ENCODE results near the gene COPS8.

The COPS8 gene

GRCh38 chr2:237073552-237073951, 12.1 kb upstream of the COPS8 start:
- Mint-ChIP-seq H3K4me1 (no peaks in the 10 kb centered on the region), H3K4me3 (no peak overlapping the region), H3K9me3 (no peaks in the 10 kb centered on the region), H3K27ac (ENCODE audit: low read depth) (no peak overlapping the region), H3K36me3 (ENCODE audit: insufficient read depth) (peaks cover 4% of the 10 kb centered on the region), H3K27me3 (no peaks in the 10 kb centered on the region)
- DNase-seq (ENCODE audit: low spot score in 2 of 2) (no peak), ATAC-seq (replicated peaks; ENCODE audit: extremely low read depth, poor library complexity, severe bottlenecking) (no peak)

GRCh38 chr2:237074211-237074993, 11.3 kb upstream of the COPS8 start:
- no peak overlapping the region for H3K4me3 Mint-ChIP-seq
- DNase-seq (ENCODE audit: low spot score in 2 of 2) = no peak
- no peaks in the 10 kb centered on the region for H3K27me3 Mint-ChIP-seq
- no peaks in the 10 kb centered on the region for H3K4me1 Mint-ChIP-seq
- H3K9me3 Mint-ChIP-seq = no peaks in the 10 kb centered on the region
- no peak for ATAC-seq (replicated peaks; ENCODE audit: extremely low read depth, poor library complexity, severe bottlenecking)
- H3K36me3 Mint-ChIP-seq (ENCODE audit: insufficient read depth) = peaks cover 3% of the 10 kb centered on the region
- no peak overlapping the region for H3K27ac Mint-ChIP-seq (ENCODE audit: low read depth)

GRCh38 chr2:237075749-237076599, 9.7 kb upstream of the COPS8 start:
- Mint-ChIP-seq H3K9me3 (no peaks in the 10 kb centered on the region), H3K4me1 (no peaks in the 10 kb centered on the region), H3K27me3 (no peaks in the 10 kb centered on the region), H3K27ac (ENCODE audit: low read depth) (no peak overlapping the region), H3K36me3 (ENCODE audit: insufficient read depth) (peaks cover 3% of the 10 kb centered on the region), H3K4me3 (no peak overlapping the region)
- DNase-seq (ENCODE audit: low spot score in 2 of 2) = no peak
- no peak for ATAC-seq (replicated peaks; ENCODE audit: extremely low read depth, poor library complexity, severe bottlenecking)

- Mint-ChIP-seq H3K27ac (ENCODE audit: low read depth) (no peak overlapping the region), H3K4me3 (no peak overlapping the region), H3K36me3 (ENCODE audit: insufficient read depth) (peaks cover 6% of the 10 kb centered on the region), H3K4me1 (peaks cover 15% of the 10 kb centered on the region), H3K27me3 (no peaks in the 10 kb centered on the region), H3K9me3 (no peaks in the 10 kb centered on the region)
- DNase-seq (ENCODE audit: low spot score in 2 of 2) (no peak), ATAC-seq (replicated peaks; ENCODE audit: extremely low read depth, poor library complexity, severe bottlenecking) (no peak)
These were observed 4.1 kb upstream of the COPS8 start for GRCh38 chr2:237081596-237081995.

- Mint-ChIP-seq H3K27me3 (no peaks in the 10 kb centered on the region), H3K27ac (ENCODE audit: low read depth) (peak overlapping the region; percentile 31), H3K4me1 (peaks cover 15% of the 10 kb centered on the region), H3K36me3 (ENCODE audit: insufficient read depth) (peaks cover 9% of the 10 kb centered on the region), H3K4me3 (no peak overlapping the region), H3K9me3 (no peaks in the 10 kb centered on the region)
- no peak for ATAC-seq (replicated peaks; ENCODE audit: extremely low read depth, poor library complexity, severe bottlenecking)
- DNase-seq (ENCODE audit: low spot score in 2 of 2) = no peak
These were observed 2.7 kb upstream of the COPS8 start for GRCh38 chr2:237083026-237083425.

GRCh38 chr2:237084444-237084843, 1.2 kb upstream of the COPS8 start:
- no peak for DNase-seq (ENCODE audit: low spot score in 2 of 2)
- Mint-ChIP-seq H3K4me3 (peak overlapping the region; percentile 97), H3K4me1 (peaks cover 15% of the 10 kb centered on the region), H3K27ac (ENCODE audit: low read depth) (peak overlapping the region; percentile 98), H3K9me3 (no peaks in the 10 kb centered on the region), H3K27me3 (no peaks in the 10 kb centered on the region), H3K36me3 (ENCODE audit: insufficient read depth) (peaks cover 14% of the 10 kb centered on the region)
- no peak for ATAC-seq (replicated peaks; ENCODE audit: extremely low read depth, poor library complexity, severe bottlenecking)

GRCh38 chr2:237090906-237091305, 5.2 kb downstream of the COPS8 start:
- Mint-ChIP-seq H3K4me1 (peaks cover 16% of the 10 kb centered on the region), H3K9me3 (no peaks in the 10 kb centered on the region), H3K27me3 (no peaks in the 10 kb centered on the region), H3K27ac (ENCODE audit: low read depth) (no peak overlapping the region), H3K36me3 (ENCODE audit: insufficient read depth) (peaks cover 42% of the 10 kb centered on the region), H3K4me3 (no peak overlapping the region)
- no peak for ATAC-seq (replicated peaks; ENCODE audit: extremely low read depth, poor library complexity, severe bottlenecking)
- DNase-seq (ENCODE audit: low spot score in 2 of 2) = no peak

- no peak for ATAC-seq (replicated peaks; ENCODE audit: extremely low read depth, poor library complexity, severe bottlenecking)
- no peak overlapping the region for H3K4me3 Mint-ChIP-seq
- H3K27me3 Mint-ChIP-seq = no peaks in the 10 kb centered on the region
- H3K4me1 Mint-ChIP-seq = peaks cover 21% of the 10 kb centered on the region
- no peak overlapping the region for H3K27ac Mint-ChIP-seq (ENCODE audit: low read depth)
- no peak for DNase-seq (ENCODE audit: low spot score in 2 of 2)
- H3K36me3 Mint-ChIP-seq (ENCODE audit: insufficient read depth) = peaks cover 50% of the 10 kb centered on the region
- no peaks in the 10 kb centered on the region for H3K9me3 Mint-ChIP-seq
These were observed 6.2 kb downstream of the COPS8 start for GRCh38 chr2:237091779-237092436.

- Mint-ChIP-seq H3K27me3 (no peaks in the 10 kb centered on the region), H3K4me1 (peaks cover 21% of the 10 kb centered on the region), H3K4me3 (no peak overlapping the region), H3K9me3 (no peaks in the 10 kb centered on the region), H3K36me3 (ENCODE audit: insufficient read depth) (peaks cover 52% of the 10 kb centered on the region), H3K27ac (ENCODE audit: low read depth) (no peak overlapping the region)
- ATAC-seq (replicated peaks; ENCODE audit: extremely low read depth, poor library complexity, severe bottlenecking) (no peak), DNase-seq (ENCODE audit: low spot score in 2 of 2) (no peak)
These were observed 6.8 kb downstream of the COPS8 start for GRCh38 chr2:237092506-237092905.

GRCh38 chr2:237092920-237093781, 7.5 kb downstream of the COPS8 start:
- no peak for DNase-seq (ENCODE audit: low spot score in 2 of 2)
- peaks cover 54% of the 10 kb centered on the region for H3K36me3 Mint-ChIP-seq (ENCODE audit: insufficient read depth)
- H3K27ac Mint-ChIP-seq (ENCODE audit: low read depth) = no peak overlapping the region
- no peaks in the 10 kb centered on the region for H3K27me3 Mint-ChIP-seq
- ATAC-seq (replicated peaks; ENCODE audit: extremely low read depth, poor library complexity, severe bottlenecking) = no peak
- no peaks in the 10 kb centered on the region for H3K9me3 Mint-ChIP-seq
- H3K4me3 Mint-ChIP-seq = no peak overlapping the region
- H3K4me1 Mint-ChIP-seq = peaks cover 21% of the 10 kb centered on the region

GRCh38 chr2:237096201-237096600, 10.5 kb downstream of the COPS8 start:
- H3K9me3 Mint-ChIP-seq = no peaks in the 10 kb centered on the region
- no peak for ATAC-seq (replicated peaks; ENCODE audit: extremely low read depth, poor library complexity, severe bottlenecking)
- peaks cover 56% of the 10 kb centered on the region for H3K36me3 Mint-ChIP-seq (ENCODE audit: insufficient read depth)
- no peak overlapping the region for H3K4me3 Mint-ChIP-seq
- no peak for DNase-seq (ENCODE audit: low spot score in 2 of 2)
- H3K27me3 Mint-ChIP-seq = no peaks in the 10 kb centered on the region
- peaks cover 15% of the 10 kb centered on the region for H3K4me1 Mint-ChIP-seq
- H3K27ac Mint-ChIP-seq (ENCODE audit: low read depth) = peak overlapping the region; percentile 7

- H3K27ac Mint-ChIP-seq (ENCODE audit: low read depth) = peak overlapping the region; percentile 7
- peaks cover 60% of the 10 kb centered on the region for H3K36me3 Mint-ChIP-seq (ENCODE audit: insufficient read depth)
- H3K27me3 Mint-ChIP-seq = no peaks in the 10 kb centered on the region
- no peak overlapping the region for H3K4me3 Mint-ChIP-seq
- DNase-seq (ENCODE audit: low spot score in 2 of 2) = no peak
- ATAC-seq (replicated peaks; ENCODE audit: extremely low read depth, poor library complexity, severe bottlenecking) = no peak
- no peaks in the 10 kb centered on the region for H3K9me3 Mint-ChIP-seq
- peaks cover 15% of the 10 kb centered on the region for H3K4me1 Mint-ChIP-seq
These were observed 11.2 kb downstream of the COPS8 start for GRCh38 chr2:237096911-237097310.

Measured in central memory CD8-positive, alpha-beta T cell (primary cell).